Upper lobe of left lung (tissue), 4 donors: ENCODE measurements around the gene TRPC4.

Source experiments
- CTCF ChIP-seq, 6 experiments: fragments of 450-650 bp in 4 of 6; fragments of 200-600 bp in 2 of 6; sonication (generic) in 2 of 6; IDR thresholded peaks; one replicate each; pipeline ENCODE4 v1.5.1; 2016 to 2019; ENCODE audit warnings: antibody characterized with exemption in 6 of 6
- EP300 ChIP-seq, 4 donors: sonication (generic); formaldehyde crosslinking; IDR thresholded peaks; one replicate each; pipeline ENCODE4 v1.5.1; 2017; ENCODE audit warnings: antibody characterized with exemption in 4 of 4, control low read depth in 2 of 4
- POLR2A ChIP-seq, 4 donors: fragments of 450-650 bp; IDR thresholded peaks; one replicate each; pipeline ENCODE4 v1.5.1; 2016 to 2017; ENCODE audit warnings: antibody characterized with exemption in 4 of 4, mild to moderate bottlenecking in 2 of 4
- POLR2AphosphoS5 ChIP-seq, 2 donors: sonication (generic); formaldehyde crosslinking; IDR thresholded peaks; one replicate each; pipeline ENCODE4 v1.5.1; 2017; ENCODE audit warnings: antibody characterized with exemption in 2 of 2

- TF ChIP-seq EP300 (IDR thresholded peaks at IDR 0.05) (no peak), POLR2A (IDR thresholded peaks at IDR 0.05) (no peak), CTCF (IDR thresholded peaks at IDR 0.05) (no peak), POLR2AphosphoS5 (IDR thresholded peaks at IDR 0.05) (no peak)
Observed at GRCh38 chr13:37599519-37599918, 270.1 kb downstream of the TRPC4 start.
